ENCODE data around the gene RAB12. TPM values are rescaled to one million over a fixed set of nuclear protein-coding genes. Genes with fewer than 3 reads are reported as not detected.

RAB12 gene
- total RNA-seq, 2 experiments from 2014 or later: 20.1 to 20.3 TPM

- Histone ChIP-seq H3K36me3 (ENCODE audit: insufficient read depth, low read length) (no peaks in the 10 kb centered on the region), H3K9me3 (ENCODE audit: control insufficient read depth in 1 of 2, insufficient read depth in 1 of 2, low read length in 2 of 2) (no peaks in the 10 kb centered on the region), H3K27ac (ENCODE audit: low read depth in 1 of 2, low read length in 2 of 2) (no peak overlapping the region), H3K4me1 (ENCODE audit: insufficient read depth, low read length) (peaks cover 3% of the 10 kb centered on the region), H3K27me3 (ENCODE audit: control insufficient read depth in 1 of 2, insufficient read depth in 2 of 2, low read length in 2 of 2) (no peaks in the 10 kb centered on the region), H3K4me3 (ENCODE audit: low read length) (no peak overlapping the region)
- no peak for ATAC-seq (ENCODE audit: poor library complexity)
- no peak overlapping the region for H3K27ac Mint-ChIP-seq
- no peak overlapping the region for H3K4me3 Mint-ChIP-seq
- intact Hi-C loops (cut with DNase I, micrococcal nuclease): no loop called here
- H3K9me3 Mint-ChIP-seq: no peaks in the 10 kb centered on the region
- peaks cover 6% of the 10 kb centered on the region for H3K27me3 Mint-ChIP-seq
- TF ChIP-seq CTCF (IDR thresholded peaks at IDR 0.05): no peak
- CTCF ChIA-PET: no interaction called here
- H3K36me3 Mint-ChIP-seq (ENCODE audit: low read depth): no peaks in the 10 kb centered on the region
- H3K4me1 Mint-ChIP-seq (ENCODE audit: low read depth): no peaks in the 10 kb centered on the region
- POLR2A ChIA-PET: no interaction called here
- no peak for DNase-seq
Observed at GRCh38 chr18:8660316-8660715, 51.1 kb downstream of the RAB12 start.

GRCh38 chr18:8661754-8662559, 52.7 kb downstream of the RAB12 start:
- ChIA-PET POLR2A (no interaction called here), CTCF (no interaction called here)
- H3K27ac Mint-ChIP-seq: no peak overlapping the region

GRCh38 chr18:8662560-8663255, 53.5 kb downstream of the RAB12 start:
- no peak for ATAC-seq (ENCODE audit: poor library complexity)
- H3K9me3 ChIP-seq (ENCODE audit: control insufficient read depth in 1 of 2, insufficient read depth in 1 of 2, low read length in 2 of 2): no peaks in the 10 kb centered on the region
- peaks cover 6% of the 10 kb centered on the region for H3K27me3 Mint-ChIP-seq
- no peak overlapping the region for H3K27ac ChIP-seq (ENCODE audit: low read depth in 1 of 2, low read length in 2 of 2)
- POLR2A ChIA-PET: no interaction called here
- CTCF ChIA-PET: no interaction called here
- no peak for DNase-seq
- no peaks in the 10 kb centered on the region for H3K27me3 ChIP-seq (ENCODE audit: control insufficient read depth in 1 of 2, insufficient read depth in 2 of 2, low read length in 2 of 2)
- no peaks in the 10 kb centered on the region for H3K36me3 Mint-ChIP-seq (ENCODE audit: low read depth)
- H3K9me3 Mint-ChIP-seq: no peaks in the 10 kb centered on the region
- no peak for TF ChIP-seq CTCF (IDR thresholded peaks at IDR 0.05)
- H3K4me1 ChIP-seq (ENCODE audit: insufficient read depth, low read length): peaks cover 3% of the 10 kb centered on the region
- intact Hi-C loops (cut with DNase I, micrococcal nuclease): no loop called here
- no peak overlapping the region for H3K27ac Mint-ChIP-seq
- no peaks in the 10 kb centered on the region for H3K4me1 Mint-ChIP-seq (ENCODE audit: low read depth)
- H3K36me3 ChIP-seq (ENCODE audit: insufficient read depth, low read length): no peaks in the 10 kb centered on the region
- no peak overlapping the region for H3K4me3 Mint-ChIP-seq
- no peak overlapping the region for H3K4me3 ChIP-seq (ENCODE audit: low read length)

More at GRCh38 chr18:8661754-8662559, 52.7 kb downstream of the RAB12 start:
- TF ChIP-seq CTCF (IDR thresholded peaks at IDR 0.05): no peak
- Histone ChIP-seq H3K9me3 (ENCODE audit: control insufficient read depth in 1 of 2, insufficient read depth in 1 of 2, low read length in 2 of 2) (no peaks in the 10 kb centered on the region), H3K36me3 (ENCODE audit: insufficient read depth, low read length) (no peaks in the 10 kb centered on the region), H3K27me3 (ENCODE audit: control insufficient read depth in 1 of 2, insufficient read depth in 2 of 2, low read length in 2 of 2) (no peaks in the 10 kb centered on the region), H3K4me3 (ENCODE audit: low read length) (no peak overlapping the region), H3K4me1 (ENCODE audit: insufficient read depth, low read length) (peaks cover 3% of the 10 kb centered on the region), H3K27ac (ENCODE audit: low read depth in 1 of 2, low read length in 2 of 2) (no peak overlapping the region)
- Mint-ChIP-seq H3K4me3 (no peak overlapping the region), H3K4me1 (ENCODE audit: low read depth) (no peaks in the 10 kb centered on the region), H3K27me3 (peaks cover 6% of the 10 kb centered on the region), H3K36me3 (ENCODE audit: low read depth) (no peaks in the 10 kb centered on the region), H3K9me3 (no peaks in the 10 kb centered on the region)
- DNase-seq (no peak), ATAC-seq (ENCODE audit: poor library complexity) (no peak)
- intact Hi-C loops (cut with DNase I, micrococcal nuclease): no loop called here
